ENCODE data around the gene LRP11. TPM values are rescaled to one million over a fixed set of nuclear protein-coding genes. Genes with fewer than 3 reads are reported as not detected.
"Not testable (repeated sequence)": the region's sequence is repeated elsewhere in the genome, so short reads cannot be mapped to it uniquely, and the experiment has no call there.

The LRP11 gene
- polyA plus RNA-seq, 1 experiment, result 26.3 TPM

- no peaks in the 10 kb centered on the region for H3K27me3 ChIP-seq (ENCODE audit: control insufficient read depth, insufficient read depth, low read length)
- no peak for TF ChIP-seq CTCF (IDR thresholded peaks at IDR 0.05; ENCODE audit: insufficient read depth, low read depth, low read length)
- ChIA-PET POLR2A (no interaction called here), CTCF (interaction anchor here (0.9 to 3.8 kb wide), 5 partner anchors 13 to 28 kb away, joined by 3 to 27 read pairs (median 7); no protein-coding TSS in a partner anchor)
- H3K36me3 ChIP-seq (ENCODE audit: control insufficient read depth, insufficient read depth, low read length), result no peaks in the 10 kb centered on the region
- DNase-seq (ENCODE audit: low read depth), result no peak
- H3K4me3 ChIP-seq (ENCODE audit: low read depth, low read length), result peak overlapping the region; percentile 65
Measured at GRCh38 chr6:149862922-149863697, 1.0 kb downstream of the LRP11 start.

DNA sequence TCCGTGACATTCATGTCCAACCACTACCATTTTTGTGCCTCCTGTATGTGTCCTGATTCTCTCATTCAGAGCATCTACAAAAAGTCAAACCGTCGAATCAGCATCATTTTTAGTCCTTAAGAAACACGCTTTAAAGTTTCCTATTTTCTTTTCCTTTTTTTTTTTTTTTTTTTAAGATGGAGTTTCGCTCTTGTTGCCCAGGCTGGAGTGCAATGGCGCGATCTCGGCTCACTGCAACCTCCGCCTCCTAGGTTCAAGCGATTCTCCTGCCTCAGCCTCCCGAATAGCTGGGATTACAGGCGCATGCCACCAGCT lies 1.8 kb downstream of the LRP11 start:
- CTCF ChIA-PET, result interaction anchor here (1.0 to 3.0 kb wide), 3 partner anchors 13 to 62 kb away, joined by 3 to 7 read pairs (median 7); no protein-coding TSS in a partner anchor
- DNase-seq (ENCODE audit: low read depth); POLR2A ChIA-PET; H3K27me3 ChIP-seq (ENCODE audit: control insufficient read depth, insufficient read depth, low read length); H3K36me3 ChIP-seq (ENCODE audit: control insufficient read depth, insufficient read depth, low read length): not testable (repeated sequence)
- peak overlapping the region; percentile 65 for H3K4me3 ChIP-seq (ENCODE audit: low read depth, low read length)

DNA sequence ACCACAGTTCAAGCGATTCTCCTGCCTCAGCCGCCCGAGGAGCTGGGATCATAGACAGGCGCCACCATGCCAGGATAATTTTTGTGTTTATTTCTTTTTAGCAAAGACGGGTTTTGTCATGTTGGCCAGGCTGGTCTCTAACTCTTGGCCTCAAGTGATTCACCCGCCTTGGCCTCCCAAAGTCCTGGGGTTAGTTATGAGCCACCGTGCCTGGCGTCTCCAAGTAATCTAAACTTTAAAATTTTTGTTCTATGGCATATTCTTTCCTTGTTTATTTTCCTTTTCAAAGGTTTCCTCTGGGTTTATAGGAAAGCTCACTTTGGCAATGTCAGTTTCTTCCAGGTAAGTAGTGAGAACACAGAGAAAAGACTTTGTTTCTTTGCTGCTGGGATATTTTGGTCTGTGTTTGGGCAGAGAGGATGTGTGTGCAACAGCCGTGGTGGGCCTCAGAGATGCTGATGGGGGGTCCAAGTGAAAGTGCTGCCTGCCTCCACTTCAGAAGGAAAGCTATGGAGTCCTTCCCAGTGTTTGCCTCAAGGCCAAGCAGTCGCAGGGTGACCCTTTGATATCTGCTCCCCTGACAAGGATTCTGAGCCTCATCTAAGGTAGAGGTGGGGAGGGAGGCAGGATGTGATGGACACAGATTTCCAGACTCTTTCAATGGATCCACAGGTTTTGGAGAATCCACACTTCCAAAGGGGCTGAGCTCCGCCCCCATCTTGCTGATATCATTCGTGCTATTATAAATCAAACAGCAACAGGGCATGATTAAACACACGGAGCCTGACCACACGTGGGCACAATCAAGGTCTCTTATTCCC lies 2.3 kb downstream of the LRP11 start:
- Histone ChIP-seq H3K4me3 (ENCODE audit: low read depth, low read length) (no peak overlapping the region), H3K27me3 (ENCODE audit: control insufficient read depth, insufficient read depth, low read length) (no peaks in the 10 kb centered on the region), H3K36me3 (ENCODE audit: control insufficient read depth, insufficient read depth, low read length) (no peaks in the 10 kb centered on the region)
- CTCF ChIA-PET, result interaction anchor here (1.0 to 3.0 kb wide), 4 partner anchors 12 to 63 kb away, joined by 3 to 7 read pairs (median 6); no protein-coding TSS in a partner anchor
- POLR2A ChIA-PET, result no interaction called here
- TF ChIP-seq CTCF (IDR thresholded peaks at IDR 0.05; ENCODE audit: insufficient read depth, low read depth, low read length), result no peak
- no peak for DNase-seq (ENCODE audit: low read depth)

DNA sequence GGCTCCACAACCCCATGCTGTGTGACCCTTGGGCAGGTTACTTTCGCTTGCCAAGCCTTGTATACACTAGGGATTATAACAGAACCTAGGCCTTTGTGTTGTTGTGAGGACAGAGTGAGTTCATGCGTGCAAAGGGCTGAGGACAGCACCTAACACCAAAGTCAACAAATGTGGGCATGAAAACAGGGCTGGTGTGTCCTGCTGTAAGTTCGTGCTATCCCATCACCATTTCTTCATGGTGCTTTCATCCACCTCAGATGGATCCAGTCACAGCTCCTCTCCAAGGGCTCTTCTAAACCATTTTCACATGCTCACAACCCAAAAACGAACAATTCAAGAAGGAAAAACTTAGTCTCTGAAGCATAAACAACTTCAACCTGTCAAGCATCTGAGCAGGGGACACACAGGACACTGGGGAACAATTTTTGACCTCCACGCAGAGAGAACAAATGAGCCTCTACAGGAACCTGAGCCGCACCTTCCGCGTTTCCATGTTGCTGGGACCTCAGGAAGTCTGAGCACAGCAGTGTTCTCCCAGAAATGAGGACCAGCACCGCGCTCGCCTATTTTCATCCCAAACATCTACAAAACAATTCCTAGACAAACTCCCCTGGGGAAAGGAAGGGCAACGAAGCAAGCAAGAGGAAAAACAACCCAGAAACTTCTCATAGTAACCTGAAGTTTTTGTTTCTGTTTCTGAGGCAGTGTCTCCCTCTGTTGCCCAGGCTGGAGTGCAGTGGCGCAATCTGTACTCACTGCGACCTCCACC lies 3.1 kb downstream of the LRP11 start:
- H3K27me3 ChIP-seq (ENCODE audit: control insufficient read depth, insufficient read depth, low read length), result no peaks in the 10 kb centered on the region
- TF ChIP-seq CTCF (IDR thresholded peaks at IDR 0.05; ENCODE audit: insufficient read depth, low read depth, low read length), result no peak
- H3K36me3 ChIP-seq (ENCODE audit: control insufficient read depth, insufficient read depth, low read length), result no peaks in the 10 kb centered on the region
- POLR2A ChIA-PET, result no interaction called here
- CTCF ChIA-PET, result interaction anchor here (1.0 to 1.9 kb wide), 3 partner anchors 14 to 64 kb away, joined by 3 to 5 read pairs (median 3); no protein-coding TSS in a partner anchor
- DNase-seq (ENCODE audit: low read depth), result no peak
- no peak overlapping the region for H3K4me3 ChIP-seq (ENCODE audit: low read depth, low read length)

DNA sequence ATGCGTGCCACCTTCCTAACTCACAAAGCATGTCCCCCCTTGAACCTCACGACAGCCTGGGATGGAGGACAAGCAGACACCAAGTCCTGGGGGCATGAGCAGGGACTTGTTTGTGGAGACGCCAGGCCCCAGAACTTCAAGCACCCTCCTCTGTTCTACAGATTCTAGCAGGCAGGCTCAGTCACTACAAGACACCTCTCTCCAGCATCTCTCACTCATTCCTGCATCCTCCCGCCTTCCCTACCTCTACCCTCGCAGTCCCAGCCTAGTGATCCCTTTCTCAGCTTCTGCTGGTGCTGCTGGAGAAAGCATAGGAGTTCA lies 3.7 kb downstream of the LRP11 start:
- ChIA-PET POLR2A (no interaction called here), CTCF (interaction anchor here (1.0 to 1.9 kb wide), 2 partner anchors 13 to 20 kb away, joined by 3 to 5 read pairs; no protein-coding TSS in a partner anchor)
- no peak for DNase-seq (ENCODE audit: low read depth)
- TF ChIP-seq CTCF (IDR thresholded peaks at IDR 0.05; ENCODE audit: insufficient read depth, low read depth, low read length), result no peak
- Histone ChIP-seq H3K27me3 (ENCODE audit: control insufficient read depth, insufficient read depth, low read length) (no peaks in the 10 kb centered on the region), H3K36me3 (ENCODE audit: control insufficient read depth, insufficient read depth, low read length) (no peaks in the 10 kb centered on the region), H3K4me3 (ENCODE audit: low read depth, low read length) (no peak overlapping the region)
